Endothelial cell of umbilical vein (primary cell): ENCODE data around the gene ZNF544. TPM values are rescaled to one million over a fixed set of nuclear protein-coding genes. Genes with fewer than 3 reads are reported as not detected.

ENCODE experiments used
- polyA plus RNA-seq, 4 experiments: library from polyadenylated mRNA; depleted of rRNA in 3 of 4; stranded (reverse) in 3 of 4; unstranded in 1 of 4; fragments of >200 nt; gene quantifications; 2 replicates each; pipeline versions ENCODE4 v1.2.1 to v1.2.3, GENCODE V29; 2011 to 2012; ENCODE audit warnings: missing spikeins in 1 of 4
- total RNA-seq: library from RNA; stranded (reverse); gene quantifications from 2 replicates; pipeline ENCODE4 v1.2.3, GENCODE V29; 2021

ZNF544 gene
- total and polyA plus RNA-seq, 2 donors (not counting 3 experiments of a cell fraction or from before 2014, with no cell fraction given): 33.4 to 45.4 TPM

Other genes with a start within 250 kb of the ZNF544 start
- gene ZNF606, start 226.1 kb upstream of the ZNF544 start, total RNA-seq: 7.8 and 10.8 TPM in 2 replicates
- gene ZNF606, start 226.1 kb upstream of the ZNF544 start, polyA plus RNA-seq: 4.6 TPM in 2 replicates
- not detected in 2 replicates for gene ZSCAN1, start 194.9 kb upstream of the ZNF544 start, total RNA-seq
- 0.10 TPM in 1 of 2 replicates, not detected in the other for gene ZSCAN1, start 194.9 kb upstream of the ZNF544 start, polyA plus RNA-seq
- 0.14 and 1.2 TPM in 2 replicates for gene ZNF135, start 169.6 kb upstream of the ZNF544 start, total RNA-seq
- gene ZNF135, start 169.6 kb upstream of the ZNF544 start, polyA plus RNA-seq: 1.5 TPM in 2 replicates
- 9.4 and 15.8 TPM in 2 replicates for gene ZSCAN18, start 130.7 kb upstream of the ZNF544 start, total RNA-seq
- gene ZSCAN18, start 130.7 kb upstream of the ZNF544 start, polyA plus RNA-seq: 17.3 and 19.5 TPM in 2 replicates
- 4.9 and 5.3 TPM in 2 replicates for gene ZNF329, start 78.1 kb upstream of the ZNF544 start, total RNA-seq
- 2.7 and 3.0 TPM in 2 replicates for gene ZNF329, start 78.1 kb upstream of the ZNF544 start, polyA plus RNA-seq
- gene ZNF274, start 45.9 kb upstream of the ZNF544 start, total RNA-seq: 18.3 and 18.8 TPM in 2 replicates
- 9.1 and 10.1 TPM in 2 replicates for gene ZNF274, start 45.9 kb upstream of the ZNF544 start, polyA plus RNA-seq
- gene ZNF8, start 50.0 kb downstream of the ZNF544 start, total RNA-seq: 6.3 and 6.8 TPM in 2 replicates
- 3.7 and 4.0 TPM in 2 replicates for gene ZNF8, start 50.0 kb downstream of the ZNF544 start, polyA plus RNA-seq
- 25.8 and 28.4 TPM in 2 replicates for gene ERVK3-1, start 76.5 kb downstream of the ZNF544 start, total RNA-seq
- gene ERVK3-1, start 76.5 kb downstream of the ZNF544 start, polyA plus RNA-seq: 25.9 and 29.3 TPM in 2 replicates
- gene ZSCAN22, start 98.1 kb downstream of the ZNF544 start, total RNA-seq: 3.6 and 3.7 TPM in 2 replicates
- 3.6 and 3.9 TPM in 2 replicates for gene ZSCAN22, start 98.1 kb downstream of the ZNF544 start, polyA plus RNA-seq
- 0.85 and 2.3 TPM in 2 replicates for gene A1BG, start 124.6 kb downstream of the ZNF544 start, total RNA-seq
- gene A1BG, start 124.6 kb downstream of the ZNF544 start, polyA plus RNA-seq: 3.7 and 6.2 TPM in 2 replicates
- gene ZNF497, start 133.8 kb downstream of the ZNF544 start, total RNA-seq: 0.42 and 1.3 TPM in 2 replicates
- 0.40 and 0.62 TPM in 2 replicates for gene ZNF497, start 133.8 kb downstream of the ZNF544 start, polyA plus RNA-seq
- 1.4 and 1.7 TPM in 2 replicates for gene ZNF837, start 152.1 kb downstream of the ZNF544 start, total RNA-seq
- gene ZNF837, start 152.1 kb downstream of the ZNF544 start, polyA plus RNA-seq: 1.6 and 2.8 TPM in 2 replicates
- 945 and 993 TPM in 2 replicates for gene RPS5, start 158.4 kb downstream of the ZNF544 start, total RNA-seq
- 3,430 and 4,008 TPM in 2 replicates for gene RPS5, start 158.4 kb downstream of the ZNF544 start, polyA plus RNA-seq
- gene RNF225, start 166.7 kb downstream of the ZNF544 start, total RNA-seq: 0.58 TPM in 1 of 2 replicates, not detected in the other
- not detected in 2 replicates for gene RNF225, start 166.7 kb downstream of the ZNF544 start, polyA plus RNA-seq
- 12.4 and 12.6 TPM in 2 replicates for gene ZNF584, start 179.7 kb downstream of the ZNF544 start, total RNA-seq
- gene ZNF584, start 179.7 kb downstream of the ZNF544 start, polyA plus RNA-seq: 5.9 and 6.1 TPM in 2 replicates
- gene ZNF132, start 211.2 kb downstream of the ZNF544 start, total RNA-seq: 4.1 and 4.2 TPM in 2 replicates
- 0.54 and 0.62 TPM in 2 replicates for gene ZNF132, start 211.2 kb downstream of the ZNF544 start, polyA plus RNA-seq
- gene ZNF324B, start 222.7 kb downstream of the ZNF544 start, total RNA-seq: 6.3 and 6.9 TPM in 2 replicates
- 3.4 and 3.5 TPM in 2 replicates for gene ZNF324B, start 222.7 kb downstream of the ZNF544 start, polyA plus RNA-seq
- 7.1 and 8.7 TPM in 2 replicates for gene ZNF324, start 238.2 kb downstream of the ZNF544 start, total RNA-seq
- 6.4 and 8.8 TPM in 2 replicates for gene ZNF324, start 238.2 kb downstream of the ZNF544 start, polyA plus RNA-seq
- gene ZNF446, start 247.4 kb downstream of the ZNF544 start, total RNA-seq: 6.6 and 7.0 TPM in 2 replicates
- gene ZNF446, start 247.4 kb downstream of the ZNF544 start, polyA plus RNA-seq: 8.3 and 11.2 TPM in 2 replicates